HPDE6-E6E7 (cell line): ENCODE measurements around the gene MATN3.
"Not testable (repeated sequence)": the region's sequence is repeated elsewhere in the genome, so short reads cannot be mapped to it uniquely, and the experiment has no call there.

Experiments used
- DNase-seq: peaks from one replicate; pipeline ENCODE4 v3.0.0; 2011; ENCODE audit warnings: missing footprints; ENCODE audit errors: extremely low spot score

MATN3 gene

GRCh38 chr2:20012282-20013125 is at the start of gene MATN3:
TSS of gene MATN3 (minus strand) at chr2:20012668. CDS start at chr2:20012631, 37 bp downstream.
- DNase-seq: peak; percentile 29

GRCh38 chr2:20061940-20062339 is 49.5 kb upstream of the MATN3 start:
- DNase-seq: no peak

GRCh38 chr2:20061476-20061875 is 49.0 kb upstream of the MATN3 start:
- DNase-seq: no peak

GRCh38 chr2:20060106-20060505 is 47.6 kb upstream of the MATN3 start:
- DNase-seq: no peak

- no peak for DNase-seq
Measured at GRCh38 chr2:20057268-20057667, 44.8 kb upstream of the MATN3 start.

GRCh38 chr2:20054931-20055330 is 42.5 kb upstream of the MATN3 start:
- DNase-seq: no peak

- no peak for DNase-seq
Measured at GRCh38 chr2:20054119-20054518, 41.7 kb upstream of the MATN3 start.

- peak; percentile 66 for DNase-seq
Measured at GRCh38 chr2:20052861-20053281, 40.4 kb upstream of the MATN3 start.

- no peak for DNase-seq
Measured at GRCh38 chr2:20052229-20052851, 39.9 kb upstream of the MATN3 start.

GRCh38 chr2:20051532-20052228 is 39.2 kb upstream of the MATN3 start, which contains the start of gene LAPTM4A:
TSS of gene LAPTM4A (minus strand) at chr2:20051628. CDS start at chr2:20051520, 108 bp downstream.
- peak; percentile 99 for DNase-seq

- peak; percentile 42 for DNase-seq
Measured at GRCh38 chr2:20050646-20051531, 38.4 kb upstream of the MATN3 start.

- no peak for DNase-seq
Measured at GRCh38 chr2:20050104-20050645, 37.7 kb upstream of the MATN3 start.

GRCh38 chr2:20049637-20050036 is 37.2 kb upstream of the MATN3 start:
- DNase-seq: no peak

GRCh38 chr2:20048488-20049448 is 36.3 kb upstream of the MATN3 start:
- DNase-seq: no peak

GRCh38 chr2:20045712-20046292 is 33.3 kb upstream of the MATN3 start:
- not testable (repeated sequence) for DNase-seq

GRCh38 chr2:20044778-20045177 is 32.3 kb upstream of the MATN3 start:
- no peak for DNase-seq

GRCh38 chr2:20042531-20042930 is 30.1 kb upstream of the MATN3 start:
- no peak for DNase-seq

- no peak for DNase-seq
Measured at GRCh38 chr2:20040489-20041172, 28.2 kb upstream of the MATN3 start.

- no peak for DNase-seq
Measured at GRCh38 chr2:20037660-20038059, 25.2 kb upstream of the MATN3 start.
